B cell (primary cell): ENCODE results near the gene AGBL2. TPM values are rescaled to one million over a fixed set of nuclear protein-coding genes. Genes with fewer than 3 reads are reported as not detected.
A peak's percentile ranks its signal among the peaks of the same experiment; 100 is the strongest.
"Not testable (repeated sequence)": the region's sequence is repeated elsewhere in the genome, so short reads cannot be mapped to it uniquely, and the experiment has no call there.

Source experiments
- ATAC-seq: fragments of 200-7000 bp; cut with Tn5 transposase; one replicate; pipeline ENCODE4 v1.10.0; 2021; ENCODE audit warnings: low read depth, mild to moderate bottlenecking, moderate number of reproducible peaks, moderate library complexity
- CTCF ChIA-PET: fragments of 350-600 bp; sonication (Branson Sonifier 250); formaldehyde crosslinking; loops from one replicate; lab custom pipeline; 2021; ENCODE audit warnings: antibody characterized with exemption, inconsistent platforms; lab: Charles Lee
- POLR2A ChIA-PET: fragments of 350-600 bp; sonication (Branson Sonifier 250); formaldehyde crosslinking; loops from one replicate; lab custom pipeline; 2021; ENCODE audit warnings: antibody characterized with exemption; lab: Charles Lee
- DNase-seq: peaks from one replicate; pipeline ENCODE4 v3.0.0; 2013
- H2AFZ ChIP-seq: 2 replicates; pipeline ENCODE4 v1.6.1; 2012; ENCODE audit warnings: mild to moderate bottlenecking, low read depth, low read length; ENCODE audit not compliant: insufficient read depth, poor library complexity, severe bottlenecking
- H3K27ac ChIP-seq, 2 donors: 1 replicate in 1 of 2; 2 replicates in 1 of 2; pipeline ENCODE4 v1.5.1; 2012 to 2013; ENCODE audit warnings: low read length in 2 of 2, mild to moderate bottlenecking in 2 of 2, moderate library complexity in 1 of 2
- H3K27me3 ChIP-seq, 4 experiments: fragments of 200-600 bp in 1 of 4; sonication (generic) in 1 of 4; replicated peaks in 1 of 4; 1 replicate in 2 of 4; 2 replicates in 2 of 4; pipeline versions ENCODE4 v1.6.1 to v1.7.0; 2013 to 2016; ENCODE audit warnings: low read length in 3 of 4, mild to moderate bottlenecking in 2 of 4, mixed read lengths in 1 of 4, moderate library complexity in 1 of 4; ENCODE audit not compliant: insufficient read depth in 4 of 4, control insufficient read depth in 3 of 4; ENCODE audit errors: control extremely low read depth in 1 of 4
- H3K36me3 ChIP-seq, 2 experiments: replicated peaks in 1 of 2; 1 replicate in 1 of 2; 2 replicates in 1 of 2; pipeline versions ENCODE4 v1.6.1 to v1.7.1; 2013; ENCODE audit warnings: low read length in 1 of 2; ENCODE audit not compliant: insufficient read depth in 2 of 2, control insufficient read depth in 1 of 2; ENCODE audit errors: control extremely low read depth in 1 of 2, extremely low read depth in 1 of 2
- H3K4me1 ChIP-seq, 2 donors: fragments of 200-600 bp in 1 of 2; sonication (generic) in 1 of 2; 1 replicate in 1 of 2; 2 replicates in 1 of 2; pipeline versions ENCODE4 v1.5.1 to v1.6.1; 2013 to 2017; ENCODE audit warnings: low read length in 2 of 2; ENCODE audit not compliant: control insufficient read depth in 2 of 2, insufficient read depth in 2 of 2
- H3K4me2 ChIP-seq: replicated peaks from 2 replicates; pipeline ENCODE3; 2012; ENCODE audit warnings: mild to moderate bottlenecking, low read depth, low read length; ENCODE audit not compliant: poor library complexity, severe bottlenecking
- H3K4me3 ChIP-seq, 5 experiments: fragments of 200-600 bp in 1 of 5; sonication (generic) in 1 of 5; 1 replicate in 3 of 5; 2 replicates in 2 of 5; pipeline versions ENCODE4 v1.5.1 to v1.7.0; 2011 to 2016; ENCODE audit warnings: low read length in 4 of 5, mild to moderate bottlenecking in 4 of 5, low read depth in 2 of 5, control low read depth in 1 of 5, moderate library complexity in 1 of 5; ENCODE audit not compliant: insufficient read depth in 1 of 5; ENCODE audit errors: control extremely low read depth in 1 of 5, extremely low read depth in 1 of 5
- H3K79me2 ChIP-seq: fragments of 200-600 bp; sonication (generic); one replicate; pipeline ENCODE4 v1.6.0; 2016; ENCODE audit warnings: low read length; ENCODE audit not compliant: control insufficient read depth, insufficient read depth
- H3K9ac ChIP-seq: fragments of 200-600 bp; sonication (generic); 2 replicates; pipeline ENCODE4 v1.6.1; 2017; ENCODE audit warnings: mild to moderate bottlenecking, low read length, moderate library complexity
- H3K9me3 ChIP-seq, 3 donors: one replicate each; pipeline versions ENCODE4 v1.6.1 to v1.7.1; 2013; ENCODE audit warnings: low read length in 2 of 3; ENCODE audit not compliant: control insufficient read depth in 2 of 3, insufficient read depth in 1 of 3; ENCODE audit errors: control extremely low read depth in 1 of 3
- H4K20me1 ChIP-seq: 2 replicates; pipeline ENCODE4 v1.6.0; 2012; ENCODE audit warnings: mild to moderate bottlenecking, low read length; ENCODE audit not compliant: insufficient read depth, control insufficient read depth, poor library complexity, severe bottlenecking
- H3K27ac Mint-ChIP-seq: one replicate; pipeline ENCODE4 v1.8.0; 2021; ENCODE audit warnings: mixed read lengths
- H3K27me3 Mint-ChIP-seq: one replicate; pipeline ENCODE4 v1.8.0; 2021; ENCODE audit warnings: mixed read lengths
- H3K4me1 Mint-ChIP-seq: one replicate; pipeline ENCODE4 v1.8.0; 2021; ENCODE audit warnings: mixed read lengths
- H3K4me3 Mint-ChIP-seq: one replicate; pipeline ENCODE4 v1.8.0; 2021; ENCODE audit warnings: mixed read lengths
- H3K9me3 Mint-ChIP-seq: one replicate; pipeline ENCODE4 v1.8.0; 2022; ENCODE audit warnings: mixed read lengths; ENCODE audit not compliant: insufficient read depth
- EZH2 ChIP-seq: IDR thresholded peaks from 2 replicates; pipeline ENCODE4 v1.6.1; 2012; ENCODE audit warnings: borderline replicate concordance, low read depth, mild to moderate bottlenecking, moderate library complexity, low read length; ENCODE audit not compliant: insufficient read depth, poor library complexity, severe bottlenecking
- WGBS: methylation state at CpG from one replicate; pipeline ENCODE4 v1.1.5; 2013; ENCODE audit warnings: missing lambda C conversion rate; ENCODE audit not compliant: insufficient coverage; 5-methylcytosine and 5-hydroxymethylcytosine counted together
- intact Hi-C: fragments of 100-400 bp; cut with micrococcal nuclease; formaldehyde crosslinking; loops from one replicate; pipeline ENCODE4 v1.10.0; 2022
- polyA minus RNA-seq: library from RNA; depleted of rRNA, polyadenylated mRNA; stranded (reverse); fragments of >200 nt; gene quantifications from 2 replicates; pipeline ENCODE4 v1.2.3, GENCODE V29; 2012
- polyA plus RNA-seq: library from polyadenylated mRNA; depleted of rRNA; stranded (reverse); fragments of >200 nt; gene quantifications from 2 replicates; pipeline ENCODE4 v1.2.3, GENCODE V29; 2012
- total RNA-seq, 2 donors: library from RNA; stranded (reverse); fragments of 120-200 nt in 1 of 2; gene quantifications; 1 replicate in 1 of 2; 2 replicates in 1 of 2; pipeline versions ENCODE4 v1.2.3 to v1.2.4, GENCODE V29; 2013 to 2022
- TF ChIP-seq, protein P1 (sequence below): fragments of 200-600 bp; IDR thresholded peaks from one replicate; pipeline ENCODE4 v1.8.0; 2022; ENCODE audit warnings: antibody characterized with exemption, mild to moderate bottlenecking

Gene AGBL2, protein sequence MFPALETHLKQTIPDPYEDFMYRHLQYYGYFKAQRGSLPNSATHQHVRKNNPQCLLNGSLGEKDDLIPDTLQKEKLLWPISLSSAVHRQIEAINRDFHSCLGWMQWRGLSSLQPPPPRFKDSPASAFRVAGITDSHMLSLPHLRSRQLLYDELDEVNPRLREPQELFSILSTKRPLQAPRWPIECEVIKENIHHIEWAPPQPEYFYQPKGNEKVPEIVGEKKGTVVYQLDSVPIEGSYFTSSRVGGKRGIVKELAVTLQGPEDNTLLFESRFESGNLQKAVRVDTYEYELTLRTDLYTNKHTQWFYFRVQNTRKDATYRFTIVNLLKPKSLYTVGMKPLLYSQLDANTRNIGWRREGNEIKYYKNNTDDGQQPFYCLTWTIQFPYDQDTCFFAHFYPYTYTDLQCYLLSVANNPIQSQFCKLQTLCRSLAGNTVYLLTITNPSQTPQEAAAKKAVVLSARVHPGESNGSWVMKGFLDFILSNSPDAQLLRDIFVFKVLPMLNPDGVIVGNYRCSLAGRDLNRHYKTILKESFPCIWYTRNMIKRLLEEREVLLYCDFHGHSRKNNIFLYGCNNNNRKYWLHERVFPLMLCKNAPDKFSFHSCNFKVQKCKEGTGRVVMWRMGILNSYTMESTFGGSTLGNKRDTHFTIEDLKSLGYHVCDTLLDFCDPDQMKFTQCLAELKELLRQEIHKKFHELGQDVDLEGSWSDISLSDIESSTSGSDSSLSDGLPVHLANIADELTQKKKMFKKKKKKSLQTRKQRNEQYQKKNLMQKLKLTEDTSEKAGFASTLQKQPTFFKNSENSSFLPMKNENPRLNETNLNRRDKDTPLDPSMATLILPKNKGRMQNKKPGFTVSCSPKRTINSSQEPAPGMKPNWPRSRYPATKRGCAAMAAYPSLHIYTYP
- total RNA-seq (13.6 and 17.0 TPM in 2 replicates), polyA plus RNA-seq (19.6 and 28.6 TPM in 2 replicates), polyA minus RNA-seq (12.8 and 30.6 TPM in 2 replicates)
- total RNA-seq (2013) = 8.0 TPM

DNA sequence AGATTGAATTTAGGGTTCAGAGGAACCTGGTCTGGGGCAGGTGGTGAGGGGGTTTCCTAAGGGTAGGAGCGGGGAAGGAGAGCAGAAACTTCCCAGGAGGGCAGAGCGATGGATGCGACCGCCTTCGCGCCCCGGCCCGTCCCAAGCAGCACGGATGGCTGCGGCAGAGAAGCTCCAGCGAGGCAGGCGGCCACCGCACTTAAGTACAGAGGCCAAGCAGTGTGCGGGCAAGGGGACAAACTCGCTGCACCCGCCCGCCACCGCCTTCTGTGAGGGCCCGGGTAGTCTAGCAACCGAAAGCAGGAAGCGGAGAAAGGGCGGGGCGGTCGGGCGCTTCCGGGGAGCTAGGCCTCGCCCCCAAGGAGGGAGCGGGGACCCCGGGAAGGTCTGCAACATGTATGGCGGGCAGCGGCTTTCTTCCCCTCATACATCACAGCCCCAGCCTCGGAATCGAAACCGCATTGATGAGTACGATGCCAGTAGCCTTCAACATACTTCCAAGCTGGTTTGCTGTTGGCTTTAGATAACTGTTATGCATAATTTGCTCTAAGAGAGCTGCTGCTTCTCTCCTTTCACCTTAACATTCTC lies at the start of gene AGBL2:
TSS of gene AGBL2 (minus strand) at position 288 of the 588 bp plus-strand sequence. CDS start 719 bp downstream, outside the sequence.
- H3K4me3 Mint-ChIP-seq = peak within 1 kb of the TSS; percentile 97
- H3K4me1 ChIP-seq = peaks cover 11 to 15% of the 10 kb centered on the region in 2 donors
- no peaks in the 10 kb centered on the region for H3K27me3 ChIP-seq
- intact Hi-C loops = loop anchor here (1.0 to 5.0 kb wide), 5 partner anchors 52 to 288 kb away; partner anchors contain the start of genes FNBP4, MTCH2, NDUFS3 and PSMC3
- H3K36me3 ChIP-seq = peaks cover 5 to 34% of the 10 kb centered on the region in 2 experiments
- H3K79me2 ChIP-seq = peaks cover 14% of the 10 kb centered on the region
- H3K27me3 Mint-ChIP-seq = no peaks in the 10 kb centered on the region
- no peaks in the 10 kb centered on the region for H3K9me3 ChIP-seq
- H3K4me2 ChIP-seq = peak within 1 kb of the TSS; percentile 89
- peak; percentile 99 for ATAC-seq
- H4K20me1 ChIP-seq = no peaks in the 10 kb centered on the region
- WGBS = 0% methylated on average over 31 of the region's 35 CpGs
- POLR2A ChIA-PET = interaction anchor here (1.2 kb wide), 1 partner anchor 51 kb away, joined by 3 read pairs; the partner anchor contains the start of gene FNBP4
- H3K4me1 Mint-ChIP-seq = peaks cover 14% of the 10 kb centered on the region
- CTCF ChIA-PET = interaction anchor here (0.7 to 1.3 kb wide), 6 partner anchors 11 to 219 kb away, joined by 3 to 4 read pairs (median 3); no protein-coding TSS in a partner anchor
- peak; percentile 88 for DNase-seq
- peak within 1 kb of the TSS; percentile 96 for H3K9ac ChIP-seq
- TF ChIP-seq, protein P1, sequence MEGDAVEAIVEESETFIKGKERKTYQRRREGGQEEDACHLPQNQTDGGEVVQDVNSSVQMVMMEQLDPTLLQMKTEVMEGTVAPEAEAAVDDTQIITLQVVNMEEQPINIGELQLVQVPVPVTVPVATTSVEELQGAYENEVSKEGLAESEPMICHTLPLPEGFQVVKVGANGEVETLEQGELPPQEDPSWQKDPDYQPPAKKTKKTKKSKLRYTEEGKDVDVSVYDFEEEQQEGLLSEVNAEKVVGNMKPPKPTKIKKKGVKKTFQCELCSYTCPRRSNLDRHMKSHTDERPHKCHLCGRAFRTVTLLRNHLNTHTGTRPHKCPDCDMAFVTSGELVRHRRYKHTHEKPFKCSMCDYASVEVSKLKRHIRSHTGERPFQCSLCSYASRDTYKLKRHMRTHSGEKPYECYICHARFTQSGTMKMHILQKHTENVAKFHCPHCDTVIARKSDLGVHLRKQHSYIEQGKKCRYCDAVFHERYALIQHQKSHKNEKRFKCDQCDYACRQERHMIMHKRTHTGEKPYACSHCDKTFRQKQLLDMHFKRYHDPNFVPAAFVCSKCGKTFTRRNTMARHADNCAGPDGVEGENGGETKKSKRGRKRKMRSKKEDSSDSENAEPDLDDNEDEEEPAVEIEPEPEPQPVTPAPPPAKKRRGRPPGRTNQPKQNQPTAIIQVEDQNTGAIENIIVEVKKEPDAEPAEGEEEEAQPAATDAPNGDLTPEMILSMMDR = no peak
- no peak for TF ChIP-seq EZH2
- peak within 1 kb of the TSS; percentile 84 to 97 for H3K27ac ChIP-seq
- peak within 1 kb of the TSS; percentile 90 for H2AFZ ChIP-seq
- peak within 1 kb of the TSS; percentile 97 for H3K27ac Mint-ChIP-seq
- peak within 1 kb of the TSS; percentile 81 to 95 (median 94) for H3K4me3 ChIP-seq
- H3K9me3 Mint-ChIP-seq = no peaks in the 10 kb centered on the region

DNA sequence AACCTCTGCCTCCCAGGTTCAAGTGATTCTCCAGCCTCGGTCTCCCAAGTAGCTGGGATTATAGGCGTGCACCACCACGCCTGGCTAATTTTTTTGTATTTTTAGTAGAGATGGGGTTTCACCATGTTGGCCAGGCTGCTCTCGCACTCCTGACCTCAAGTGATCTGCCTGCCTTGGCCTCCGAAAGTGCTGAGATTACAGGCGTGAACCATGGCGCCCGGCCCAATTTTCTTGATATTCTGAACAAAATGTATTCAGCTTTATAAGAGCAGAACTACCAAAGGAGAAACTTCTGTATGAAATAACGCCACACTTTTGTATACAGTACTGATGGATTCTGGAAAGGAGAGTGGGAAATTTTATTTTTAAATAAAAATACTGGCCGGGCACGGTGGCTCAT lies 44.1 kb upstream of the AGBL2 start:
- H2AFZ ChIP-seq, H3K4me2 ChIP-seq, H3K4me1 ChIP-seq, H3K4me3 ChIP-seq, intact Hi-C loops, H3K27ac ChIP-seq, H3K27me3 ChIP-seq, H3K9me3 Mint-ChIP-seq, H3K9ac ChIP-seq, DNase-seq, H3K27ac Mint-ChIP-seq, H3K4me3 Mint-ChIP-seq, H3K4me1 Mint-ChIP-seq, ATAC-seq, H3K27me3 Mint-ChIP-seq, H3K9me3 ChIP-seq: not testable (repeated sequence)
- H3K79me2 ChIP-seq = peaks cover 81% of the 10 kb centered on the region
- H4K20me1 ChIP-seq = peaks cover 46% of the 10 kb centered on the region
- WGBS = 100% methylated on average over 3 of the region's 11 CpGs
- ChIA-PET POLR2A (interaction anchor here (0.8 kb wide), 1 partner anchor 38 kb away, joined by 5 read pairs; no protein-coding TSS in a partner anchor), CTCF (interaction anchor here (0.7 kb wide), 1 partner anchor 576 kb away, joined by 4 read pairs; no protein-coding TSS in a partner anchor)
- H3K36me3 ChIP-seq = peaks cover 10 to 70% of the 10 kb centered on the region in 2 experiments
